Heart left ventricle (tissue), 16 donors: ENCODE measurements around the gene ABCC6. TPM values are rescaled to one million over a fixed set of nuclear protein-coding genes. Genes with fewer than 3 reads are reported as not detected.
"Not testable (repeated sequence)": the region's sequence is repeated elsewhere in the genome, so short reads cannot be mapped to it uniquely, and the experiment has no call there.

Source experiments
- ATAC-seq, 4 donors: fragments of 200-7000 bp; cut with Tn5 transposase; one replicate each; pipeline ENCODE4 v1.9.1; 2020 to 2022; ENCODE audit warnings: moderate library complexity in 4 of 4, mild to moderate bottlenecking in 3 of 4, moderate number of reproducible peaks in 1 of 4
- DNase-seq, 5 donors: peaks; one replicate each; pipeline ENCODE4 v3.0.0-alpha.2; 2020
- H3K27ac ChIP-seq, 12 donors: fragments of 200-600 bp; sonication (generic) in 4 of 12; one replicate each; pipeline versions ENCODE4 v1.5.0 to v1.8.0; 2016 to 2022; ENCODE audit warnings: mild to moderate bottlenecking in 2 of 12
- H3K27me3 ChIP-seq, 9 donors: fragments of 200-600 bp; sonication (generic) in 2 of 9; one replicate each; pipeline versions ENCODE4 v1.5.1 to v1.8.0; 2016 to 2022; ENCODE audit warnings: mild to moderate bottlenecking in 3 of 9
- H3K36me3 ChIP-seq, 9 donors: fragments of 200-600 bp; sonication (generic) in 2 of 9; one replicate each; pipeline versions ENCODE4 v1.5.0 to v1.8.0; 2018 to 2022; ENCODE audit warnings: mild to moderate bottlenecking in 2 of 9
- H3K4me1 ChIP-seq, 12 donors: fragments of 200-600 bp; sonication (generic) in 4 of 12; one replicate each; pipeline versions ENCODE4 v1.5.0 to v1.8.0; 2016 to 2022; ENCODE audit warnings: mild to moderate bottlenecking in 3 of 12
- H3K4me3 ChIP-seq, 12 donors: fragments of 200-600 bp; sonication (generic) in 4 of 12; one replicate each; pipeline versions ENCODE4 v1.5.0 to v1.8.0; 2017 to 2022; ENCODE audit warnings: mild to moderate bottlenecking in 9 of 12, moderate library complexity in 4 of 12
- H3K9me3 ChIP-seq, 12 donors: fragments of 200-600 bp; sonication (generic) in 4 of 12; one replicate each; pipeline versions ENCODE4 v1.5.0 to v1.8.0; 2016 to 2022; ENCODE audit warnings: mild to moderate bottlenecking in 1 of 12
- CTCF ChIP-seq, 12 donors: fragments of 200-600 bp; sonication (generic) in 4 of 12; IDR thresholded peaks; one replicate each; pipeline versions ENCODE4 v1.5.0 to v1.8.0; 2018 to 2022; ENCODE audit warnings: antibody characterized with exemption in 12 of 12, mild to moderate bottlenecking in 5 of 12
- WGBS, 4 donors: extraction: QIAGEN DNeasy Blood & Tissue Kit in 2 of 4; methylation state at CpG; one replicate each; pipeline versions ENCODE4 v1.1.5 to v1.1.7; 2013 to 2018; 5-methylcytosine and 5-hydroxymethylcytosine counted together
- intact Hi-C, 10 donors: fragments of 100-400 bp; cut with DNase I; formaldehyde crosslinking; loops; one replicate each; pipeline versions ENCODE4 v1.11.1 to v1.14.2; 2022
- polyA plus RNA-seq, 2 donors: library from polyadenylated mRNA; stranded (reverse); fragments of 200-250 nt; gene quantifications; one replicate each; pipeline ENCODE4 v1.2.3, GENCODE V29; 2013
- total RNA-seq, 9 donors: library from RNA; depleted of rRNA in 2 of 9; stranded (reverse); fragments of >200 nt in 2 of 9; fragmentation: NEBNext Ultra II Directional in 3 of 9; extraction: Animal tissue kit (Norgen Biotek cat#: 25700) in 3 of 9; gene quantifications; one replicate each; pipeline versions ENCODE4 v1.1.0 to v1.2.4, GENCODE V29; 2016 to 2023
- donor health status: ischemic (EF 13 %, LVEDD 7.1; RV severe dilation, severe dysfunction).
- donor health status: healthy with polysubstance abuse.
- donor health status: DM: no; HTN: yes; CAD: no.
- donor health status: DM: no; HTN: no; CAD: no.
- donor health status: ischemic (EF 25% LVEDD 6.9; RV normal size, moderate dysfunction).
- donor health status: ischemic (EF 25% LVEDD 5.7; RV mildly dilated, moderate dysfunction).
- donor health status: healthy.
- donor health status: DM: yes; HTN: yes; CAD: no.
- donor health status: ischemic (EF 35%, LVEDD 5.7; RV mildly dilated, moderate dysfunction).
- donor health status: nonischemic (EF 11% LVEDD 7.7; RV severe dilation, severe dysfunction).
- donor health status: DM: yes; HTN: yes; CAD: no.
- donor health status: PGD.
- donor health status: ischemic (EF 29% LVEDD 5.4; RV normal size, mild dysfunction).
- donor health status: nonischemic (EF 23%, LVEDD 6.1; RV moderate dilation, normal function).

Gene ABCC6
- total and polyA plus RNA-seq, 11 donors: 0.14 to 3.8 (median 1.3) TPM; not detected in 3

GRCh38 chr16:16257301-16257923 lies 34.1 kb upstream of the ABCC6 start:
- H3K27me3 ChIP-seq, H3K36me3 ChIP-seq, H3K4me3 ChIP-seq, H3K27ac ChIP-seq, H3K9me3 ChIP-seq, H3K4me1 ChIP-seq, DNase-seq, intact Hi-C loops, ATAC-seq: not testable (repeated sequence)
- peak in 6 of 12 donors; percentile 3 to 45 (median 20) for TF ChIP-seq CTCF (IDR thresholded peaks at IDR 0.05)
- WGBS, 4 donors: 33 to 78% (median 49%) methylated on average over 1 to 2 of the region's 2 CpGs

- WGBS, 4 donors: no CpG with 5 or more reads among the region's 5 CpGs
- H3K36me3 ChIP-seq, H3K27me3 ChIP-seq, ATAC-seq, H3K9me3 ChIP-seq, DNase-seq, H3K4me1 ChIP-seq, H3K27ac ChIP-seq, intact Hi-C loops, H3K4me3 ChIP-seq: not testable (repeated sequence)
Observed at GRCh38 chr16:16252377-16252776, 29.1 kb upstream of the ABCC6 start.

- peak; percentile 55 to 70 (median 58) for ATAC-seq
- H3K27me3 ChIP-seq, H3K4me1 ChIP-seq, H3K27ac ChIP-seq, intact Hi-C loops, H3K36me3 ChIP-seq, DNase-seq, H3K9me3 ChIP-seq, H3K4me3 ChIP-seq: not testable (repeated sequence)
- WGBS, 4 donors: 55 to 84% (median 69%) methylated on average over 3 to 4 of the region's 7 CpGs
Observed at GRCh38 chr16:16249621-16250330, 26.5 kb upstream of the ABCC6 start.

GRCh38 chr16:16247439-16247838 lies 24.1 kb upstream of the ABCC6 start:
- H3K36me3 ChIP-seq, H3K4me1 ChIP-seq, DNase-seq, H3K9me3 ChIP-seq, ATAC-seq, H3K4me3 ChIP-seq, H3K27ac ChIP-seq, intact Hi-C loops, H3K27me3 ChIP-seq: not testable (repeated sequence)
- WGBS, 4 donors: no CpG with 5 or more reads among the region's 3 CpGs

- H3K36me3 ChIP-seq, intact Hi-C loops, H3K27me3 ChIP-seq, H3K27ac ChIP-seq, H3K4me3 ChIP-seq, H3K9me3 ChIP-seq, DNase-seq, H3K4me1 ChIP-seq: not testable (repeated sequence)
- peak; percentile 44 to 84 (median 66) for ATAC-seq
- WGBS, 4 donors: 56 to 84% (median 58%) methylated on average over 2 to 5 of the region's 8 CpGs; no CpG with 5 or more reads in 1 of the 4 donors
Observed at GRCh38 chr16:16246578-16247262, 23.4 kb upstream of the ABCC6 start.

GRCh38 chr16:16243886-16244285 lies 20.6 kb upstream of the ABCC6 start:
- H3K4me3 ChIP-seq, H3K9me3 ChIP-seq, DNase-seq, H3K4me1 ChIP-seq, H3K27me3 ChIP-seq, intact Hi-C loops, H3K27ac ChIP-seq, H3K36me3 ChIP-seq, ATAC-seq: not testable (repeated sequence)
- 73 to 96% (median 92%) methylated on average over 8 to 11 of the region's 11 CpGs for WGBS, 4 donors

- ATAC-seq: peak; percentile 58 to 86 (median 74)
- 51 to 68% (median 57%) methylated on average over 2 to 4 of the region's 4 CpGs for WGBS, 4 donors
- peak in 3 of 5 donors; percentile 23 to 24 (median 24) for DNase-seq
Observed at GRCh38 chr16:16240667-16241066, 17.4 kb upstream of the ABCC6 start.

GRCh38 chr16:16237738-16238137 lies 14.4 kb upstream of the ABCC6 start:
- H3K4me3 ChIP-seq, H3K4me1 ChIP-seq, DNase-seq, H3K27ac ChIP-seq, ATAC-seq, intact Hi-C loops, H3K27me3 ChIP-seq, H3K9me3 ChIP-seq: not testable (repeated sequence)
- WGBS, 4 donors: 66 to 87% (median 78%) methylated on average over 5 of the region's 5 CpGs
- peaks cover 0 to 14% (median 0%) of the 10 kb centered on the region in 9 donors for H3K36me3 ChIP-seq

More at GRCh38 chr16:16240667-16241066, 17.4 kb upstream of the ABCC6 start:
- intact Hi-C loops, H3K9me3 ChIP-seq, H3K4me1 ChIP-seq, H3K4me3 ChIP-seq, H3K27me3 ChIP-seq: not testable (repeated sequence)
- Histone ChIP-seq H3K27ac (peak overlapping the region in 1 of 12 donors; percentile 42), H3K36me3 (peaks cover 0 to 17% (median 0%) of the 10 kb centered on the region in 9 donors)

GRCh38 chr16:16237071-16237470 lies 13.8 kb upstream of the ABCC6 start:
- ATAC-seq, intact Hi-C loops, H3K4me1 ChIP-seq, H3K27me3 ChIP-seq, H3K4me3 ChIP-seq, H3K9me3 ChIP-seq, DNase-seq, H3K27ac ChIP-seq: not testable (repeated sequence)
- 89 to 100% (median 91%) methylated on average over 2 to 6 of the region's 6 CpGs for WGBS, 4 donors
- H3K36me3 ChIP-seq: peaks cover 0 to 14% (median 0%) of the 10 kb centered on the region in 9 donors

GRCh38 chr16:16232692-16233061 lies 9.4 kb upstream of the ABCC6 start:
- WGBS, 4 donors: no CpG with 5 or more reads among the region's 39 CpGs
- H3K4me1 ChIP-seq, intact Hi-C loops, H3K9me3 ChIP-seq, H3K27me3 ChIP-seq, H3K27ac ChIP-seq, H3K36me3 ChIP-seq, DNase-seq: not testable (repeated sequence)
- H3K4me3 ChIP-seq: peak overlapping the region in 7 of 12 donors; percentile 29 to 44 (median 38)
- ATAC-seq: peak; percentile 4 to 62 (median 46)
